ENCODE results near the gene TTC19.

GRCh38 chr17:15952916-15953790 is 46.5 kb upstream of the TTC19 start:
- TF ChIP-seq CTCF (conservative IDR thresholded peaks at IDR 0.05; ENCODE audit: low read length) (no peak), EZH2phosphoT487 (IDR thresholded peaks at IDR 0.05; ENCODE audit: borderline replicate concordance) (no peak)

All from Loucy (cell line).